Activated CD4-positive, alpha-beta memory T cell treated with anti-CD3 and anti-CD28 coated beads for 36 hours (primary cell): Measurements from ENCODE around the gene GUCY1A2. TPM values are rescaled to one million over a fixed set of nuclear protein-coding genes. Genes with fewer than 3 reads are reported as not detected.

Source experiments
- CTCF ChIA-PET: fragments of 350-600 bp; sonication (Branson Sonifier 250); formaldehyde crosslinking; loops from one replicate; lab custom pipeline; 2021; ENCODE audit warnings: antibody characterized with exemption, inconsistent platforms; lab: Charles Lee
- POLR2A ChIA-PET: fragments of 350-600 bp; sonication (Branson Sonifier 250); formaldehyde crosslinking; loops from one replicate; lab custom pipeline; 2021; ENCODE audit warnings: antibody characterized with exemption; lab: Charles Lee
- DNase-seq: peaks from one replicate; pipeline ENCODE4 v3.0.0-alpha.2; 2020
- H3K27ac Mint-ChIP-seq: one replicate; pipeline ENCODE4 v1.8.0; 2021; ENCODE audit warnings: mixed read lengths
- H3K27me3 Mint-ChIP-seq: one replicate; pipeline ENCODE4 v1.8.0; 2021; ENCODE audit warnings: mixed read lengths
- H3K36me3 Mint-ChIP-seq: one replicate; pipeline ENCODE4 v1.8.0; 2021; ENCODE audit warnings: mixed read lengths
- H3K4me1 Mint-ChIP-seq: one replicate; pipeline ENCODE4 v1.8.0; 2021; ENCODE audit warnings: low read depth, mixed read lengths
- H3K4me3 Mint-ChIP-seq: one replicate; pipeline ENCODE4 v1.8.0; 2021; ENCODE audit warnings: mild to moderate bottlenecking, mixed read lengths
- H3K9me3 Mint-ChIP-seq: one replicate; pipeline ENCODE4 v1.8.0; 2021; ENCODE audit warnings: mixed read lengths
- intact Hi-C: fragments of 100-400 bp; cut with micrococcal nuclease; formaldehyde crosslinking; loops from one replicate; pipeline ENCODE4 v1.15.1; 2023
- total RNA-seq, 2 experiments: library from RNA; stranded (reverse); gene quantifications; one replicate each; pipeline ENCODE4 v1.2.3, GENCODE V29; 2021

Gene GUCY1A2
- total RNA-seq, 2 experiments from 2014 or later: not detected

DNA sequence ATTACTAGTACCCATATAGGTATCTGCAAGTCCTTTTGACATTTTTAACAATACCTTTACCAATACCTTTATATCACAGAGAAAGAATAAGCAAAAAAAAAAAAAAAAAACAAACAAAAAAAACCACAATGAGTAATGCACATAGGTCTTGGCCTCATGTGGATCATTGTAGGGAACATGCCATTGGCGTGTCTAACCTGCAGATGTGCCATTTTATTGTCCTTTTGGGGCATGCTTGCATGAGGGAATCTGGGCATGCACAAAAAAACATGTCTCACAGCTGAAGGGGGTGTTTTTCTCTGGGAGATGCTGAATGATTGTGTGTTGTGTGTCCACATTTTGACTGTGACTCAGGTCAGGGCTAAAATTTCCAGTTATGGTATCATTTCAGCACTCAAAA lies 361.6 kb downstream of the GUCY1A2 start:
- no peak overlapping the region for H3K27ac Mint-ChIP-seq
- no peaks in the 10 kb centered on the region for H3K4me1 Mint-ChIP-seq
- no peaks in the 10 kb centered on the region for H3K27me3 Mint-ChIP-seq
- CTCF ChIA-PET: no interaction called here
- no peaks in the 10 kb centered on the region for H3K36me3 Mint-ChIP-seq
- DNase-seq: no peak
- H3K9me3 Mint-ChIP-seq: no peaks in the 10 kb centered on the region
- H3K4me3 Mint-ChIP-seq: no peak overlapping the region
- POLR2A ChIA-PET: no interaction called here
- intact Hi-C loops: no loop called here

DNA sequence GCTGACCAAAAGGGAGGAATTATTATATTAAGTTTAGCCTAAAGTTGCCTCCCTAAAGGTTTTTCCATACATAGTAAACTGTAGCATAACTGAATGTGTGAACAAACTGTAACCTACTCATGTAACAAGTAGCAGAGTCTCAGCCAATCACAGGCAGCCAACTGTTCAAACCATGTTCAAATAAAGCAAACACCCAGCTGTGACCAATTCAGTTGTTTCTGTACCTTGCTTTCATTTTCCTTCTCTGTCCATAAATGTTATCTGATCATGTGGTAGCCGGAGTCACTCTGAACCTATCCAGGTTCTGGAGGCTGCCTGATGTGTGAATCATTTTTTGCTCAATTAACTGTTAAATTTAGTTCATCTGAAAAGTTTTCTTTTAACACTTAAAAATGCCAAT lies 373.5 kb downstream of the GUCY1A2 start:
- H3K4me3 Mint-ChIP-seq: no peak overlapping the region
- H3K9me3 Mint-ChIP-seq: peaks cover 15% of the 10 kb centered on the region
- no peak for DNase-seq
- H3K27ac Mint-ChIP-seq: no peak overlapping the region
- intact Hi-C loops: no loop called here
- CTCF ChIA-PET: no interaction called here
- H3K4me1 Mint-ChIP-seq: no peaks in the 10 kb centered on the region
- POLR2A ChIA-PET: no interaction called here
- no peaks in the 10 kb centered on the region for H3K36me3 Mint-ChIP-seq
- no peaks in the 10 kb centered on the region for H3K27me3 Mint-ChIP-seq

GRCh38 chr11:106642331-106642730 lies 375.9 kb downstream of the GUCY1A2 start:
- intact Hi-C loops: no loop called here
- Mint-ChIP-seq H3K4me3 (no peak overlapping the region), H3K27ac (no peak overlapping the region), H3K9me3 (peaks cover 12% of the 10 kb centered on the region), H3K4me1 (no peaks in the 10 kb centered on the region), H3K36me3 (no peaks in the 10 kb centered on the region), H3K27me3 (no peaks in the 10 kb centered on the region)
- POLR2A ChIA-PET: no interaction called here
- CTCF ChIA-PET: no interaction called here
- DNase-seq: no peak

- no peaks in the 10 kb centered on the region for H3K4me1 Mint-ChIP-seq
- no peak for DNase-seq
- POLR2A ChIA-PET: no interaction called here
- H3K36me3 Mint-ChIP-seq: no peaks in the 10 kb centered on the region
- peaks cover 2% of the 10 kb centered on the region for H3K9me3 Mint-ChIP-seq
- intact Hi-C loops: no loop called here
- CTCF ChIA-PET: no interaction called here
- no peak overlapping the region for H3K27ac Mint-ChIP-seq
- H3K4me3 Mint-ChIP-seq: no peak overlapping the region
- no peaks in the 10 kb centered on the region for H3K27me3 Mint-ChIP-seq
Measured at GRCh38 chr11:106632283-106632682, 386.0 kb downstream of the GUCY1A2 start.

GRCh38 chr11:106627694-106628093 lies 390.6 kb downstream of the GUCY1A2 start:
- H3K4me1 Mint-ChIP-seq: no peaks in the 10 kb centered on the region
- peaks cover 2% of the 10 kb centered on the region for H3K9me3 Mint-ChIP-seq
- CTCF ChIA-PET: no interaction called here

GRCh38 chr11:106625566-106625965 lies 392.7 kb downstream of the GUCY1A2 start:
- Mint-ChIP-seq H3K27me3 (no peaks in the 10 kb centered on the region), H3K9me3 (peaks cover 2% of the 10 kb centered on the region), H3K4me3 (no peak overlapping the region), H3K36me3 (no peaks in the 10 kb centered on the region), H3K4me1 (no peaks in the 10 kb centered on the region), H3K27ac (no peak overlapping the region)
- intact Hi-C loops: no loop called here
- DNase-seq: no peak
- POLR2A ChIA-PET: no interaction called here
- CTCF ChIA-PET: no interaction called here

More at GRCh38 chr11:106627694-106628093, 390.6 kb downstream of the GUCY1A2 start:
- POLR2A ChIA-PET: no interaction called here
- Mint-ChIP-seq H3K36me3 (no peaks in the 10 kb centered on the region), H3K4me3 (no peak overlapping the region), H3K27me3 (no peaks in the 10 kb centered on the region), H3K27ac (no peak overlapping the region)
- DNase-seq: no peak
- intact Hi-C loops: no loop called here

DNA sequence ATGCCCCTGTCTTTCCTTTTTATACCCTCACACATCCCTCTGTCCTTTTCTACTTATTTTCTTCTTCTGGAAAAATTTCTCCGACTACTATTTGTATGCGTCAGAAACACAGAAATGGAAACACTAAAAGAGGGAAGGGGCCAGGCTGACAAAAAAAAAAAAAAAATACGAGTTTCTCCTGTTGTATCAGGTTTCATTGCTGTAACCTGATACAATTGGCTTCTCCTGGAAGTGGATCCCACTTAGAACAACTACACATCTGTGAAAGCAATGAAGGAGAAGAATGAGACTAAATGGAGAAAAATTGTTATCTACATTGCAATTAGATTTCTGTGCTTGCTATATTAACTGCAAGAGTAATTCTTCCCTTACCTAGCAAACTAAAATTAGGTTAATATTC lies 393.9 kb downstream of the GUCY1A2 start:
- no peak overlapping the region for H3K4me3 Mint-ChIP-seq
- POLR2A ChIA-PET: no interaction called here
- CTCF ChIA-PET: no interaction called here
- no peaks in the 10 kb centered on the region for H3K9me3 Mint-ChIP-seq
- DNase-seq: no peak
- H3K4me1 Mint-ChIP-seq: no peaks in the 10 kb centered on the region
- intact Hi-C loops: no loop called here
- H3K36me3 Mint-ChIP-seq: no peaks in the 10 kb centered on the region
- H3K27me3 Mint-ChIP-seq: no peaks in the 10 kb centered on the region
- H3K27ac Mint-ChIP-seq: no peak overlapping the region
